Skin epidermis (tissue), 12 donors: ENCODE data around the gene FOLR1.
A peak's percentile ranks its signal among the peaks of the same experiment; 100 is the strongest.
"Not testable (repeated sequence)": the region's sequence is repeated elsewhere in the genome, so short reads cannot be mapped to it uniquely, and the experiment has no call there.

ENCODE experiments used
- H3K27ac ChIP-seq, 21 experiments: fragments of 200-600 bp; sonication (generic) in 11 of 21; one replicate each; pipeline ENCODE4 v1.5.0; 2020; ENCODE audit warnings: mild to moderate bottlenecking in 3 of 21, inconsistent platforms in 2 of 21, moderate library complexity in 2 of 21
- H3K4me3 ChIP-seq, 7 experiments: fragments of 200-600 bp; sonication (generic) in 2 of 7; one replicate each; pipeline ENCODE4 v1.5.0; 2020; ENCODE audit warnings: inconsistent platforms in 2 of 7, mild to moderate bottlenecking in 2 of 7, moderate library complexity in 1 of 7

Gene FOLR1

GRCh38 chr11:72179804-72180396 lies 12.0 kb upstream of the FOLR1 start:
- peak overlapping the region in 2 of 21 experiments; percentile 18 to 81 for H3K27ac ChIP-seq

GRCh38 chr11:72180892-72181552 lies 10.9 kb upstream of the FOLR1 start:
- not testable (repeated sequence) for H3K4me3 ChIP-seq
- peak overlapping the region in 5 of 21 experiments; percentile 10 to 81 (median 63) for H3K27ac ChIP-seq

More at GRCh38 chr11:72179804-72180396, 12.0 kb upstream of the FOLR1 start:
- no peak overlapping the region for H3K4me3 ChIP-seq

DNA sequence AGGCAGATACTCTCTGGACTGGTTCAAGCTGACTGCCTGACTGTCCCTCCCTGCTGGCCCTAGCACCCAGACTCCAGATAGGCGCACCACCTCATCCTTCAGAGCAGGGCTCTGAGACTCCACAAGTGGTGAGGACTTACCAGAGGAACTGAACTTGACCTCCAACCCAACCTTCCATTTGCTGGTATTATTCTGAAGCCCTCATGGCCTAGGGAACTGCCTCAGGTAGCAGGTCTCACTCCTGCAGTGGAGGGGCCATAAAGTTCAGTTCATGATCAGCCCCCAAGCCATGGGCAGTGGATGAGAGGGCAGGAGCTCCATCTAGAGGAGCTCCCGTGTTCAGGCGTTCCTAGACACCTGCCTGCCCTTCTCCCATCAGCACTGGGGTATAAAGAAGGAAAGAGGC lies 10.4 kb upstream of the FOLR1 start:
- H3K4me3 ChIP-seq: not testable (repeated sequence)
- peak overlapping the region in 6 of 21 experiments; percentile 10 to 80 (median 38) for H3K27ac ChIP-seq

DNA sequence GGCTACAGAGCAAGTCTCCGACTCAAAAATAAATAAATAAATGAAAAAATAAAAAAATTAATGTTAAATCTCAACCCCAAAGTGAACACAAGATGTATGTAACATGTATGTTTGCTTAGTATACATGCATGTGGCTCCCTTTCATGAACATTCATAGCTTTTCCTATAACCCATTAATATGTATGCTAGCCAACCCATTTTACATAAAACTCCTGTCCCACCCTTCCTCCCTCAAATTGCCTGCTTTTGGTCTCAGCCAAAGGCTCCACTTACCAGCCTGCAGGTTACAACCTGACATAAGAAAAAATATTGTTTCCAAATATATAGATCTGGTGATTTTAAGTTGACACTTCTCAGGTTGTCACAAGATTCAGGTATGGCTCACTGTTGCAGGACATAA lies 3.7 kb upstream of the FOLR1 start:
- H3K27ac ChIP-seq: no peak overlapping the region
- H3K4me3 ChIP-seq: no peak overlapping the region

- Histone ChIP-seq H3K27ac (peak overlapping the region in 1 of 21 experiments; percentile 10), H3K4me3 (no peak overlapping the region)
Observed at GRCh38 chr11:72189455-72190250, 2.3 kb upstream of the FOLR1 start.

DNA sequence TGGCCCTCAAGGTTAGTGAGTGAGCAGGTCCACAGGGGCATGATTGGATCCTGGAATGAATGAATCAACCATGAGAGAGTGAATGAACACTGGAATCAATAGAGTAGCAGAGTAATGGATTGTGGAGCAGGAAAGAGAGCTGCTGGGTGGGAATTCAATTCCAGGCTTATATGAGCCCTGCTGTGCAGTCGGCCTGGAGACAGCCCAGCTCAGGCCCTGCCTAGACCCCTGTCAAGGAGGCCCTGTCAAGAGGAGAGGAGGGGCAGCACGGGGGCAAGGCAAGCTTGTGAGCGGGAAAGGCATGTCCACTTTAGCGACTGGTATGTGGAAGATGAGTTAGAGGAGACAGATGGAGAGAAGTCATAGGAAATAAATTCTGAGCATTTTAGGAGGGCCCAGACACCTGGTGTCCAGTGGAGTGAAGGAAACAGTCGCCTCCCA lies 1.3 kb upstream of the FOLR1 start:
- Histone ChIP-seq H3K27ac (no peak overlapping the region), H3K4me3 (no peak overlapping the region)

- Histone ChIP-seq H3K27ac (no peak overlapping the region), H3K4me3 (no peak overlapping the region)
Observed at GRCh38 chr11:72195518-72196270, 3.8 kb downstream of the FOLR1 start.

- H3K27ac ChIP-seq, H3K4me3 ChIP-seq: not testable (repeated sequence)
Observed at GRCh38 chr11:72201445-72201844, 9.5 kb downstream of the FOLR1 start.

DNA sequence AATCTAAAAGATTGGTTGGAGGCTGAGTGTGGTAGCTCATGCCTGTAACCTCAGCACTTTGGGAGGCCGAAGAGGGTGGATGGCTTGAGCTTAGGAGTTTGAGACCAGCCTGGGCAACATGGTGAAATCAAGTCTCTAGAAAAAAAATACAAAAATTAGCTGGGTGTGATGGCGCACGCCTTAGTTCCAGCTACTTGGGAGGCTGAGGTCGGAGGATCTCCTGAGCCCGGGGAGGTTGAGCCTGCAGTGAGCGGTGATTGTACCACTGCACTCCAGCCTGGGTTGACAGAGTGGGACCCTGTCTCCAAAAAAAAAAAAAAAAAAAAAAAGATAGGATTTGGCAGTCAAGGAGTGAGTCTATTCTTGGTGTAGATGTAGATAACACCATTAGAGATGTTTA lies 10.6 kb downstream of the FOLR1 start:
- Histone ChIP-seq H3K27ac (no peak overlapping the region), H3K4me3 (no peak overlapping the region)

GRCh38 chr11:72203163-72203562 lies 11.2 kb downstream of the FOLR1 start:
- H3K27ac ChIP-seq: no peak overlapping the region
- H3K4me3 ChIP-seq: no peak overlapping the region

- Histone ChIP-seq H3K4me3 (no peak overlapping the region), H3K27ac (no peak overlapping the region)
Observed at GRCh38 chr11:72204886-72205285, 12.9 kb downstream of the FOLR1 start.

GRCh38 chr11:72206794-72207193 lies 14.9 kb downstream of the FOLR1 start:
- H3K4me3 ChIP-seq, H3K27ac ChIP-seq: not testable (repeated sequence)

- peak overlapping the region in 1 of 21 experiments; percentile 55 for H3K27ac ChIP-seq
- no peak overlapping the region for H3K4me3 ChIP-seq
Observed at GRCh38 chr11:72208281-72208680, 16.3 kb downstream of the FOLR1 start.

- Histone ChIP-seq H3K27ac (peak overlapping the region in 1 of 21 experiments; percentile 55), H3K4me3 (no peak overlapping the region)
Observed at GRCh38 chr11:72209101-72209500, 17.2 kb downstream of the FOLR1 start.

GRCh38 chr11:72216638-72217037 lies 24.7 kb downstream of the FOLR1 start, which contains the start of gene FOLR2:
Gene FOLR2 (plus strand): TSS chr11:72216794. CDS start chr11:72218585, 1,791 bp downstream.
- H3K4me3 ChIP-seq: no peak within 1 kb of the TSS
- peak within 1 kb of the TSS in 6 of 21 experiments; percentile 6 to 72 (median 26) for H3K27ac ChIP-seq

DNA sequence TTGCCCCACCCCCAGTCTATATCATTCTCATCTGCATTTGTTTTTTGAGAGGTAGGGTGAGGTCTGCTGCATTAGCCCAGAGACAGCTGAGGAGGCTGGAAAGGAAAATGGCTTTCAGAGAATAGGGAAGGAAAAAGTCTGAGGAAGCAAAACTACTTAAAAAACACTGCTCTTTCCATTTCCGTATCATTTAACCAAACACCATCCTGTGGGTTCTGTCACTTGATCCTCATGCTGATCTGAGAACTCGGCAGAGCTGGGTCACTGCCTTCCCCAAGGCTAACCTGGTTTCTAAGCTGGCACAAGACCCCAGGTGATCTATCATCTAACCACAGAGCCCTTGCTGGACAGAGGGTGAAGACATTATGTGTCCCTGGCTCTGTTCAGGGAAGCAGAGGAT lies 25.9 kb downstream of the FOLR1 start:
- H3K27ac ChIP-seq: peak overlapping the region in 4 of 21 experiments; percentile 6 to 72 (median 35)
- no peak overlapping the region for H3K4me3 ChIP-seq

DNA sequence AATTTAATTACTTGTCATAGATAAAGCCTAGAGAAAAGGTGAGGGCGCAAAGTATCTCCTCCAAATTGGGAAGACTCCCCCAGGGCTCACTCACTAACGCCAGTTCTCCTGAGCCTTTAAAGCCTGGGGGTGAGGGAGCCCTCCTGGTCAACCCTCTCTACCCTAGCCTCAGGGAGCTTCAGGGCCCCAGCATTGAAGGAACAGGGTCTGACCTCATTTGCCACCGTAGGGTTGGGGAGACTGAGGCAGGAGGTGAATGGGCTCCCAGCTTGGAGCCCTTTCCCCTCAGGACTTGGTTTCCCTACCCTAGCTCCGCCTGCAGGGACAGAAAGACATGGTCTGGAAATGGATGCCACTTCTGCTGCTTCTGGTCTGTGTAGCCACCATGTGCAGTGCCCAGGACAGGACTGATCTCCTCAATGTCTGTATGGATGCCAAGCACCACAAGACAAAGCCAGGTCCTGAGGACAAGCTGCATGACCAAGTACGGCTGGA lies 26.4 kb downstream of the FOLR1 start:
- peak overlapping the region in 4 of 21 experiments; percentile 4 to 62 (median 35) for H3K27ac ChIP-seq
- H3K4me3 ChIP-seq: no peak overlapping the region

DNA sequence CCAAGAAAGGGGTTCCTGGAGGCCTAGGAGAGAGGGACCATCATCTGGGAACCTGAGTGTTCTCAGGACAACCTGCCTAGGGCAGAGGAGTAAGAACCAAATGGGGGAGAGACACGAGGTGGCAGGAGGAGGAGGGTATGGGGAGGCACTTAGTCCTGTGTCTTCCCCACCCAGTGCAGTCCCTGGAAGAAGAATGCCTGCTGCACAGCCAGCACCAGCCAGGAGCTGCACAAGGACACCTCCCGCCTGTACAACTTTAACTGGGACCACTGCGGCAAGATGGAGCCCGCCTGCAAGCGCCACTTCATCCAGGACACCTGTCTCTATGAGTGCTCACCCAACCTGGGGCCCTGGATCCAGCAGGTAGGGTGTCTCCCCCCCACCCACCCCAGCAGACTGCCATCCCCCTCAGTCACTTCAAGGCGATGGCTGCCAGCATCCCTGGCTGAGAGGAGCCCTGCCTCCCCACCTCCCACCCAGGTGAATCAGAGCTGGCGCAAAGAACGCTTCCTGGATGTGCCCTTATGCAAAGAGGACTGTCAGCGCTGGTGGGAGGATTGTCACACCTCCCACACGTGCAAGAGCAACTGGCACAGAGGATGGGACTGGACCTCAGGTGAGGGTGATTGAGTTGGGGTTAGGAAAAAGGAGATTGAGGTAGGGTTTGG lies 28.9 kb downstream of the FOLR1 start:
- Histone ChIP-seq H3K4me3 (no peak overlapping the region), H3K27ac (no peak overlapping the region)
